Measurements from ENCODE around the gene NMS. TPM values are rescaled to one million over a fixed set of nuclear protein-coding genes. Genes with fewer than 3 reads are reported as not detected.

The NMS gene
- total RNA-seq, 3 donors from 2014 or later: not detected

- Histone ChIP-seq H3K4me1 (no peaks in the 10 kb centered on the region), H3K27ac (no peak overlapping the region), H3K9me3 (peaks cover 0 to 12% of the 10 kb centered on the region in 2 donors), H3K36me3 (no peaks in the 10 kb centered on the region), H3K27me3 (no peaks in the 10 kb centered on the region), H3K4me3 (no peak overlapping the region)
- intact Hi-C loops (cut with DNase I; ENCODE audit: low total_unique reads): no loop called here
- TF ChIP-seq POLR2A (IDR thresholded peaks at IDR 0.05) (no peak), POLR2AphosphoS5 (IDR thresholded peaks at IDR 0.05) (no peak), CTCF (IDR thresholded peaks at IDR 0.05) (peak in 2 of 3 donors; percentile 11 to 12)
- peak in 1 of 2 donors; percentile 33 for DNase-seq (ENCODE audit: low spot score in 2 of 2)
Observed at GRCh38 chr2:100427627-100428258, 42.5 kb upstream of the NMS start.

- DNase-seq (ENCODE audit: low spot score in 2 of 2): no peak
- Histone ChIP-seq H3K27me3 (no peaks in the 10 kb centered on the region), H3K4me1 (no peaks in the 10 kb centered on the region), H3K27ac (no peak overlapping the region), H3K36me3 (no peaks in the 10 kb centered on the region), H3K4me3 (no peak overlapping the region), H3K9me3 (peaks cover 0 to 12% of the 10 kb centered on the region in 2 donors)
- no peak for TF ChIP-seq CTCF (IDR thresholded peaks at IDR 0.05)
- no peak for TF ChIP-seq POLR2A (IDR thresholded peaks at IDR 0.05)
- intact Hi-C loops (cut with DNase I; ENCODE audit: low total_unique reads): no loop called here
Observed at GRCh38 chr2:100429726-100430125, 40.6 kb upstream of the NMS start.

GRCh38 chr2:100437751-100438150, 32.5 kb upstream of the NMS start:
- DNase-seq (ENCODE audit: low spot score in 2 of 2): no peak
- intact Hi-C loops (cut with DNase I; ENCODE audit: low total_unique reads): no loop called here
- Histone ChIP-seq H3K9me3 (peaks cover 0 to 4% of the 10 kb centered on the region in 2 donors), H3K27ac (no peak overlapping the region), H3K4me1 (no peaks in the 10 kb centered on the region), H3K36me3 (no peaks in the 10 kb centered on the region), H3K27me3 (no peaks in the 10 kb centered on the region), H3K4me3 (no peak overlapping the region)
- TF ChIP-seq POLR2A (IDR thresholded peaks at IDR 0.05) (no peak), POLR2AphosphoS5 (IDR thresholded peaks at IDR 0.05) (no peak)

GRCh38 chr2:100446696-100447095, 23.6 kb upstream of the NMS start:
- H3K4me3 ChIP-seq: no peak overlapping the region
- TF ChIP-seq CTCF (IDR thresholded peaks at IDR 0.05) (no peak), POLR2A (IDR thresholded peaks at IDR 0.05) (no peak), POLR2AphosphoS5 (IDR thresholded peaks at IDR 0.05) (no peak)
- intact Hi-C loops (cut with DNase I; ENCODE audit: low total_unique reads): no loop called here
- no peak overlapping the region for H3K27ac ChIP-seq
- no peaks in the 10 kb centered on the region for H3K36me3 ChIP-seq
- no peaks in the 10 kb centered on the region for H3K9me3 ChIP-seq
- no peaks in the 10 kb centered on the region for H3K4me1 ChIP-seq
- DNase-seq (ENCODE audit: low spot score in 2 of 2): no peak
- H3K27me3 ChIP-seq: no peaks in the 10 kb centered on the region

- peaks cover 0 to under 1% of the 10 kb centered on the region in 2 donors for H3K9me3 ChIP-seq
- no peak for TF ChIP-seq CTCF (IDR thresholded peaks at IDR 0.05)
- TF ChIP-seq POLR2AphosphoS5 (IDR thresholded peaks at IDR 0.05): no peak
- TF ChIP-seq POLR2A (IDR thresholded peaks at IDR 0.05): no peak
- H3K4me1 ChIP-seq: no peaks in the 10 kb centered on the region
- intact Hi-C loops (cut with DNase I; ENCODE audit: low total_unique reads): no loop called here
- no peaks in the 10 kb centered on the region for H3K27me3 ChIP-seq
- H3K27ac ChIP-seq: no peak overlapping the region
- H3K36me3 ChIP-seq: no peaks in the 10 kb centered on the region
- DNase-seq (ENCODE audit: low spot score in 2 of 2): no peak
- H3K4me3 ChIP-seq: no peak overlapping the region
Observed at GRCh38 chr2:100451092-100451491, 19.2 kb upstream of the NMS start.

Measured in breast epithelium (tissue), 4 donors.